Keratinocyte (primary cell): Measurements from ENCODE around the gene PP2D1. TPM values are rescaled to one million over a fixed set of nuclear protein-coding genes. Genes with fewer than 3 reads are reported as not detected.
A peak's percentile ranks its signal among the peaks of the same experiment; 100 is the strongest.

Experiments
- DNase-seq: peaks from one replicate; pipeline ENCODE4 v3.0.0-alpha.2; 2011; ENCODE audit warnings: low read depth, missing footprints, low spot score
- FAIRE-seq: peaks from 2 replicates; lab custom pipeline; 2011; peaks lifted over from hg19 to GRCh38; lab: Jason Lieb, UNC
- H2AFZ ChIP-seq: 2 replicates; pipeline ENCODE4 v1.6.0; 2012; ENCODE audit warnings: low read length, control low read depth, inconsistent platforms; ENCODE audit not compliant: control insufficient read depth
- H3K27ac ChIP-seq: 2 replicates; pipeline ENCODE4 v1.5.1; 2011; ENCODE audit warnings: low read length; ENCODE audit not compliant: control insufficient read depth, insufficient read depth
- H3K27me3 ChIP-seq: 3 replicates; pipeline ENCODE4 v1.6.0; 2011; ENCODE audit warnings: low read length; ENCODE audit not compliant: control insufficient read depth, insufficient read depth; ENCODE audit errors: extremely low read depth
- H3K36me3 ChIP-seq, 2 experiments: 2 replicates in 1 of 2; 3 replicates in 1 of 2; pipeline ENCODE4 v1.5.1; 2011; ENCODE audit warnings: low read length in 2 of 2, mild to moderate bottlenecking in 1 of 2; ENCODE audit not compliant: control insufficient read depth in 2 of 2, insufficient read depth in 2 of 2; ENCODE audit errors: extremely low read depth in 1 of 2
- H3K4me1 ChIP-seq: 3 replicates; pipeline ENCODE4 v1.5.1; 2011; ENCODE audit warnings: low read length; ENCODE audit not compliant: control insufficient read depth, insufficient read depth; ENCODE audit errors: extremely low read depth
- H3K4me2 ChIP-seq: 3 replicates; pipeline ENCODE4 v1.6.0; 2011; ENCODE audit warnings: low read depth, low read length; ENCODE audit not compliant: control insufficient read depth, insufficient read depth; ENCODE audit errors: extremely low read depth
- H3K4me3 ChIP-seq, 3 experiments: fragments of 200-600 bp in 1 of 3; sonication (generic) in 1 of 3; 2 replicates in 2 of 3; 3 replicates in 1 of 3; pipeline ENCODE4 v1.5.1; 2011 to 2016; ENCODE audit warnings: low read length in 3 of 3, mild to moderate bottlenecking in 3 of 3, control low read depth in 2 of 3, inconsistent platforms in 1 of 3, low read depth in 1 of 3, mixed read lengths in 1 of 3, mixed run types in 1 of 3, moderate library complexity in 1 of 3; ENCODE audit not compliant: control insufficient read depth in 2 of 3, insufficient read depth in 2 of 3; ENCODE audit errors: extremely low read depth in 1 of 3
- H3K79me2 ChIP-seq: 2 replicates; pipeline ENCODE4 v1.6.0; 2012; ENCODE audit warnings: low read length; ENCODE audit not compliant: control insufficient read depth, insufficient read depth
- H3K9ac ChIP-seq: 3 replicates; pipeline ENCODE4 v1.6.0; 2011; ENCODE audit warnings: low read length; ENCODE audit not compliant: control insufficient read depth, insufficient read depth; ENCODE audit errors: extremely low read depth
- H3K9me1 ChIP-seq: 3 replicates; pipeline ENCODE4 v1.6.0; 2011; ENCODE audit warnings: low read length; ENCODE audit not compliant: control insufficient read depth, insufficient read depth; ENCODE audit errors: extremely low read depth
- H3K9me3 ChIP-seq: 2 replicates; pipeline ENCODE4 v1.5.1; 2012; ENCODE audit warnings: low read depth, low read length; ENCODE audit not compliant: control insufficient read depth
- H4K20me1 ChIP-seq: 3 replicates; pipeline ENCODE4 v1.6.0; 2011; ENCODE audit warnings: low read length; ENCODE audit not compliant: control insufficient read depth, insufficient read depth; ENCODE audit errors: extremely low read depth
- CTCF ChIP-seq, 3 experiments: IDR thresholded peaks in 1 of 3; conservative IDR thresholded peaks in 1 of 3; optimal IDR thresholded peaks in 1 of 3; 2 replicates in 2 of 3; 3 replicates in 1 of 3; pipeline versions ENCODE3 to v1.5.1; 2011; ENCODE audit warnings: low read length in 3 of 3, mild to moderate bottlenecking in 3 of 3, moderate library complexity in 2 of 3, control low read depth in 1 of 3, inconsistent platforms in 1 of 3; ENCODE audit not compliant: insufficient read depth in 2 of 3; ENCODE audit errors: extremely low read depth in 1 of 3
- EZH2 ChIP-seq: IDR thresholded peaks from one replicate; pipeline ENCODE4 v1.6.1; 2012; ENCODE audit warnings: inconsistent platforms, mild to moderate bottlenecking, low read length, moderate library complexity
- dilution Hi-C: fragments of 300-500 bp; cut with MboI; formaldehyde crosslinking; loops from one replicate; pipeline ENCODE4 v1.7.0; 2020; ENCODE audit warnings: low sequenced_read_pairs; ENCODE audit not compliant: extremely low pct_ligation_motif_present
- polyA plus RNA-seq, 5 experiments: library from polyadenylated mRNA; depleted of rRNA in 3 of 5; stranded (reverse) in 3 of 5; stranded (forward) in 1 of 5; unstranded in 1 of 5; fragments of >200 nt; gene quantifications; 1 replicate in 1 of 5; 2 replicates in 3 of 5; 3 replicates in 1 of 5; pipeline versions ENCODE4 v1.2.1 to v1.2.3, GENCODE V29; 2011 to 2012; ENCODE audit warnings: missing spikeins in 2 of 5, low read depth in 1 of 5, low replicate concordance in 1 of 5

Gene PP2D1
- polyA plus RNA-seq, 1 donor (not counting 4 experiments of a cell fraction or from before 2014, with no cell fraction given): not detected

GRCh38 chr3:20056725-20057611, 44.9 kb upstream of the PP2D1 start:
- Histone ChIP-seq H4K20me1 (no peaks in the 10 kb centered on the region), H3K79me2 (no peaks in the 10 kb centered on the region), H3K27me3 (no peaks in the 10 kb centered on the region), H3K9me3 (no peaks in the 10 kb centered on the region), H3K9ac (peak overlapping the region; percentile 57), H3K4me1 (peaks cover 47% of the 10 kb centered on the region), H2AFZ (no peak overlapping the region), H3K9me1 (no peaks in the 10 kb centered on the region), H3K27ac (peak overlapping the region; percentile 94), H3K4me2 (peak overlapping the region; percentile 86), H3K36me3 (no peaks in the 10 kb centered on the region), H3K4me3 (peak overlapping the region in 2 of 3 experiments; percentile 16 to 30)
- dilution Hi-C loops: no loop called here
- peak; percentile 100 for DNase-seq
- TF ChIP-seq CTCF (optimal IDR thresholded peaks at IDR 0.05 in 1 of 3, IDR thresholded peaks at IDR 0.05 in 1 of 3, conservative IDR thresholded peaks at IDR 0.05 in 1 of 3; ENCODE audit: extremely low read depth in 1 of 3, insufficient read depth in 2 of 3, low read length in 3 of 3): no peak
- no peak for TF ChIP-seq EZH2
- FAIRE-seq: peak; percentile 87

- Histone ChIP-seq H3K9me1 (no peaks in the 10 kb centered on the region), H3K4me3 (no peak overlapping the region), H4K20me1 (no peaks in the 10 kb centered on the region), H3K4me2 (no peak overlapping the region), H3K4me1 (peaks cover 47% of the 10 kb centered on the region), H3K27me3 (no peaks in the 10 kb centered on the region), H3K36me3 (no peaks in the 10 kb centered on the region), H3K79me2 (no peaks in the 10 kb centered on the region), H2AFZ (no peak overlapping the region), H3K9me3 (no peaks in the 10 kb centered on the region), H3K9ac (no peak overlapping the region), H3K27ac (peak overlapping the region; percentile 94)
- TF ChIP-seq EZH2 (no peak), CTCF (optimal IDR thresholded peaks at IDR 0.05 in 1 of 3, IDR thresholded peaks at IDR 0.05 in 1 of 3, conservative IDR thresholded peaks at IDR 0.05 in 1 of 3; ENCODE audit: extremely low read depth in 1 of 3, insufficient read depth in 2 of 3, low read length in 3 of 3) (no peak)
- FAIRE-seq (no peak), DNase-seq (no peak)
- dilution Hi-C loops: no loop called here
Measured at GRCh38 chr3:20055842-20056241, 43.8 kb upstream of the PP2D1 start.
